GM21390 (cell line): ENCODE results near the gene TMEM163.
"Not testable (repeated sequence)": the region's sequence is repeated elsewhere in the genome, so short reads cannot be mapped to it uniquely, and the experiment has no call there.

Experiments
- ATAC-seq: cut with Tn5 transposase; IDR thresholded peaks from one replicate; pipeline ENCODE4 v1.9.1; 2021; ENCODE audit not compliant: unreplicated experiment

TMEM163 gene

GRCh38 chr2:134718817-134719814 lies at the start of gene TMEM163:
Gene TMEM163 (minus strand): TSS chr2:134719000.
- peak; percentile 53 for ATAC-seq

GRCh38 chr2:134766583-134766982 lies 47.8 kb upstream of the TMEM163 start:
- ATAC-seq, result no peak

GRCh38 chr2:134765987-134766386 lies 47.2 kb upstream of the TMEM163 start:
- ATAC-seq, result no peak

- ATAC-seq, result no peak
These were observed 45.4 kb upstream of the TMEM163 start for GRCh38 chr2:134764164-134764563.

- no peak for ATAC-seq
These were observed 44.4 kb upstream of the TMEM163 start for GRCh38 chr2:134763164-134763710.

GRCh38 chr2:134762508-134762907 lies 43.7 kb upstream of the TMEM163 start:
- ATAC-seq, result no peak

- ATAC-seq, result no peak
These were observed 41.6 kb upstream of the TMEM163 start for GRCh38 chr2:134760385-134760784.

- peak; percentile 99 for ATAC-seq
These were observed 39.8 kb upstream of the TMEM163 start for GRCh38 chr2:134758633-134759032.

GRCh38 chr2:134751981-134752380 lies 33.2 kb upstream of the TMEM163 start:
- not testable (repeated sequence) for ATAC-seq

GRCh38 chr2:134745546-134745945 lies 26.7 kb upstream of the TMEM163 start:
- no peak for ATAC-seq

- ATAC-seq, result no peak
These were observed 26.2 kb upstream of the TMEM163 start for GRCh38 chr2:134745023-134745422.

GRCh38 chr2:134739879-134740301 lies 21.1 kb upstream of the TMEM163 start:
- peak; percentile 93 for ATAC-seq

GRCh38 chr2:134739236-134739878 lies 20.6 kb upstream of the TMEM163 start:
- no peak for ATAC-seq

GRCh38 chr2:134738141-134738870 lies 19.5 kb upstream of the TMEM163 start:
- no peak for ATAC-seq

GRCh38 chr2:134737671-134738070 lies 18.9 kb upstream of the TMEM163 start:
- ATAC-seq, result no peak

GRCh38 chr2:134736167-134736880 lies 17.5 kb upstream of the TMEM163 start:
- ATAC-seq, result no peak

GRCh38 chr2:134728163-134728562 lies 9.4 kb upstream of the TMEM163 start:
- no peak for ATAC-seq

- no peak for ATAC-seq
These were observed 8.6 kb upstream of the TMEM163 start for GRCh38 chr2:134727385-134727784.

- no peak for ATAC-seq
These were observed 7.8 kb upstream of the TMEM163 start for GRCh38 chr2:134726645-134727044.

- ATAC-seq, result no peak
These were observed 7.1 kb upstream of the TMEM163 start for GRCh38 chr2:134725876-134726275.
